Measurements from ENCODE around the gene KLF6. TPM values are rescaled to one million over a fixed set of nuclear protein-coding genes. Genes with fewer than 3 reads are reported as not detected.

The KLF6 gene
- total and polyA plus RNA-seq, 8 donors = 66.0 to 217 (median 112) TPM

DNA sequence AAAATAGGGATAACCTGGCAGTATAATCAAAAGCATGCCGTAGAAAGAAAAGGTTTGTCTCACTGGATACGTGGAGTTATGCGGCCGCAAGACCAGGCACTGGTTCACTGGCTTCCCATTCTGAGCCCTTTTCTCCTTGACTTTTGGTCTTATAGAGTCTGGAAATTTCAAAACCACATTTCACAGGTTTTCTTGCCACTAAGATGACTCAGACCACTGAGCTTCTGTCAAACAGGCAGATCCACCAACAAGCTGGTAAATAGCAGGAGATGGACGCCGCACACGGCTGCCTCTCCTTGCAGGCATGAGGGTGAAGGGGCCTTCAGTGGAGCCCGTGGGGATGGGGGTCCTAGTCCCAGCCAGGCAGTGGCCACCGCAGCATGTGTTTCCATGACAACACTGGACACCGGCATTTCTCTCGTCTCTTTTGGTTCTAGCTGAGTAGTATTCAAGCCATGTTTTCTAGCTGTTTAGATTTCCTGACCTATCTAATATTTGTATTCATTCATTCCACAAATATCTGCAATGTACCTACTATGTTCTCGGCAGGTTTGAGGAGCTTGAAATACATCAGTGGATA lies 55.5 kb downstream of the KLF6 start:
- TF ChIP-seq, protein P1, sequence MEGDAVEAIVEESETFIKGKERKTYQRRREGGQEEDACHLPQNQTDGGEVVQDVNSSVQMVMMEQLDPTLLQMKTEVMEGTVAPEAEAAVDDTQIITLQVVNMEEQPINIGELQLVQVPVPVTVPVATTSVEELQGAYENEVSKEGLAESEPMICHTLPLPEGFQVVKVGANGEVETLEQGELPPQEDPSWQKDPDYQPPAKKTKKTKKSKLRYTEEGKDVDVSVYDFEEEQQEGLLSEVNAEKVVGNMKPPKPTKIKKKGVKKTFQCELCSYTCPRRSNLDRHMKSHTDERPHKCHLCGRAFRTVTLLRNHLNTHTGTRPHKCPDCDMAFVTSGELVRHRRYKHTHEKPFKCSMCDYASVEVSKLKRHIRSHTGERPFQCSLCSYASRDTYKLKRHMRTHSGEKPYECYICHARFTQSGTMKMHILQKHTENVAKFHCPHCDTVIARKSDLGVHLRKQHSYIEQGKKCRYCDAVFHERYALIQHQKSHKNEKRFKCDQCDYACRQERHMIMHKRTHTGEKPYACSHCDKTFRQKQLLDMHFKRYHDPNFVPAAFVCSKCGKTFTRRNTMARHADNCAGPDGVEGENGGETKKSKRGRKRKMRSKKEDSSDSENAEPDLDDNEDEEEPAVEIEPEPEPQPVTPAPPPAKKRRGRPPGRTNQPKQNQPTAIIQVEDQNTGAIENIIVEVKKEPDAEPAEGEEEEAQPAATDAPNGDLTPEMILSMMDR (IDR thresholded peaks at IDR 0.05) = no peak
- ATAC-seq (no peak), DNase-seq (no peak)
- H3K36me3 ChIP-seq = no peaks in the 10 kb centered on the region
- H3K4me1 ChIP-seq = no peaks in the 10 kb centered on the region
- no peaks in the 10 kb centered on the region for H3K27me3 ChIP-seq
- no peak overlapping the region for H3K27ac ChIP-seq
- no peaks in the 10 kb centered on the region for H3K9me3 ChIP-seq
- intact Hi-C loops (cut with DNase I) = no loop called here
- no peak overlapping the region for H3K4me3 ChIP-seq

DNA sequence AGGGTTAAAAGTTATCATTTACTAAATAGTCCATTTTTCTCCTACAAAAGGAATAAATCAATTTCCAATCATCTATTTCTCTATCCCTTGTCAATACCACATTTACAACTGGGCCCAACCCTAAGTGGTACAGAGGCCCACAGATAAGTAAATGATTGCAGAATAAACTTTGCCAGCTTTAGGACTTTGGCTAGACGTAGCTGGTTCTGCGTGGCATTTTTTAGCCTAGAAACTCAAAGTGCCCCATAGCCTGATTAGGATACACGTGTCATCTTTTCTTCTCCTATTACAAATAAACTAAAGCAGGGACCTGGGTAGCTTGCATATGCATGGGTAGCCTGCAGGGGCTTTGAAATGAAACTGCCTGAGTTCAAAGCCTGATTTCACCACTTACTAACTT lies 56.4 kb downstream of the KLF6 start:
- no peaks in the 10 kb centered on the region for H3K27me3 ChIP-seq
- ATAC-seq = no peak
- DNase-seq = no peak
- no peak overlapping the region for H3K4me3 ChIP-seq
- TF ChIP-seq, protein P1 (IDR thresholded peaks at IDR 0.05) = no peak
- no peaks in the 10 kb centered on the region for H3K36me3 ChIP-seq
- intact Hi-C loops (cut with DNase I) = no loop called here
- H3K4me1 ChIP-seq = no peaks in the 10 kb centered on the region
- H3K9me3 ChIP-seq = no peaks in the 10 kb centered on the region
- H3K27ac ChIP-seq = no peak overlapping the region

DNA sequence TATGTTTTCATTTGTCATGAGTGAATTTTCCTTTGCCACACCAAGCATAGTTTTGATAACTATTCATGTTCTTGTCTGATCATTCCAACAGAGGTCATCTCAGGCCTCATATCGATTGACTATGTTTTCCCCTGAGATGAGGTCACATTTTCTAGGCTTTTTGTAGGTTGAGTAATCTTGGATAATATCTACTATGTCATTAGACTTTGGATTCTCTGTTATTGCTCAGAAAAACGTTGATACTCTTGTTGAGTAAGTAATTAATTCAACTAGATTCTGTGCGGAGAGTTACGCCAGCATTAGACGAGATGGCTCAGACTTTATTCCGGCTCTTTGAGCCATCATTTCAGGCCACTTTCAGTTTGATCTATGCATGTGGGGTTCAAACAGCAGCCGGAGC lies 57.7 kb downstream of the KLF6 start:
- Histone ChIP-seq H3K36me3 (no peaks in the 10 kb centered on the region), H3K4me1 (peaks cover 0 to 7% of the 10 kb centered on the region in 2 donors), H3K4me3 (no peak overlapping the region), H3K27ac (no peak overlapping the region), H3K27me3 (no peaks in the 10 kb centered on the region), H3K9me3 (no peaks in the 10 kb centered on the region)
- no peak for ATAC-seq
- no peak for DNase-seq
- intact Hi-C loops (cut with DNase I) = no loop called here
- TF ChIP-seq, protein P1 (IDR thresholded peaks at IDR 0.05) = no peak

Measured in left lung (tissue), 10 donors.